Measurements from ENCODE around the gene MCHR1. TPM values are rescaled to one million over a fixed set of nuclear protein-coding genes. Genes with fewer than 3 reads are reported as not detected.

MCHR1 gene
- total RNA-seq, 2 donors from 2014 or later, result 0.53 TPM; not detected in 1

- 75 to 80% methylated on average over 11 to 14 of the region's 14 CpGs for WGBS, 2 experiments (ENCODE audit: insufficient coverage in 1 of 2, insufficient read length in 1 of 2)
- peak overlapping the region; percentile 42 for H3K4me3 Mint-ChIP-seq
Measured at GRCh38 chr22:40678493-40679248, 613 bp upstream of the MCHR1 start.

DNA sequence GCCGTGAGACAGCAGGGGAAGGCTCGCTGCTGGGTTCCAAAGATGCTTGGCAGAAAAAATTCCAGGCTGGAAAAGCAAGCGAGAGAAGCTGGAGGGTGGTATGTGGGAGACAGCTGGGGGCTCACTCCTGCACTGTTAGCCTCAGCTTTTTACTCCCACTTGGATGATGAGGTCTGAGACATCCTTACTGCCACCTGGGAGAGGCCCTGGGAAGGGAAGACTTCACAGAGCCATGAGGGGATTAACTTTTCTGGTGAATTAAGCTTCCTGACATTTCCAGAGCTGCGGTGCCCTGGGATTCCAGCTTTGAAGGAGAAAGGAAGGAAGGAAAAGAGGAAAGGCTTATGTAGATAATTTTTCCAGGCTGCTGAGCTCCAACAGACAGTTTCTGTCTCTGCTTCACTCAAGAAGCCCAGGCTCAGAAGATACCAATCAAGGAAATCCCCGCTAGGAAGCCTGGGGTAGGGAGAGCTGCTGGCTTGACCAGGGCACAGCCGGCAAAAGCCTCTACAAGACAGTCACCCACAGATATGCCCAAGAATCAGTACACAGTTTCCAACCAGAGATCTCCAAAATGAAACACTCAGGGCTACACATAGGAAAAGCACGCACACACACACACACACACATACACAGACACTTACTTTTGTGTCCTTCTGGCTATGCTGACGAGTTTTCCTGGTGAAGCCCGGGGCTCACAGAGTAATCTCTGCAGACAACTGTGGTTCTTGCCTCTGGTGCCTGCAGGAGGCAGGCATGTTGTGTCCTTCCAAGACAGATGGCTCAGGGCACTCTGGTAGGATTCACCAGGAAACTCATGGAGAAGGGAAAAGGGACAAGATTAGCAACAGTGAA is 907 bp downstream of the MCHR1 start:
- Mint-ChIP-seq H3K27ac (no peak overlapping the region), H3K9me3 (peaks cover 2% of the 10 kb centered on the region), H3K36me3 (ENCODE audit: low read depth) (no peaks in the 10 kb centered on the region), H3K4me3 (peak overlapping the region; percentile 42), H3K4me1 (peaks cover 42% of the 10 kb centered on the region), H3K27me3 (ENCODE audit: insufficient read depth) (peaks cover 9% of the 10 kb centered on the region)
- peak; percentile 59 for TF ChIP-seq CTCF (conservative IDR thresholded peaks at IDR 0.05)
- H3K9ac ChIP-seq (ENCODE audit: extremely low read depth, low read length, poor library complexity, severe bottlenecking), result no peak overlapping the region
- DNase-seq, result peak; percentile 72
- no peaks in the 10 kb centered on the region for H3K27me3 ChIP-seq (ENCODE audit: control insufficient read depth, insufficient read depth, low read length, poor library complexity, severe bottlenecking)
- H3K27ac ChIP-seq (ENCODE audit: low read depth, low read length), result no peak overlapping the region
- peak overlapping the region; percentile 34 for H3K4me3 ChIP-seq (ENCODE audit: low read length)
- no peaks in the 10 kb centered on the region for H3K36me3 ChIP-seq (ENCODE audit: control insufficient read depth, insufficient read depth, low read length)
- no peaks in the 10 kb centered on the region for H3K9me3 ChIP-seq (ENCODE audit: control insufficient read depth, low read length)
- WGBS, 2 experiments (ENCODE audit: insufficient coverage in 1 of 2, insufficient read length in 1 of 2), result 48 to 63% methylated on average over 7 to 9 of the region's 9 CpGs
- peaks cover 19% of the 10 kb centered on the region for H3K4me1 ChIP-seq (ENCODE audit: control insufficient read depth, insufficient read depth, low read length)

More at GRCh38 chr22:40678493-40679248, 613 bp upstream of the MCHR1 start:
- Mint-ChIP-seq H3K27me3 (ENCODE audit: insufficient read depth) (peaks cover 2% of the 10 kb centered on the region), H3K36me3 (ENCODE audit: low read depth) (no peaks in the 10 kb centered on the region), H3K9me3 (peaks cover 2% of the 10 kb centered on the region), H3K27ac (no peak overlapping the region), H3K4me1 (peaks cover 35% of the 10 kb centered on the region)
- Histone ChIP-seq H3K36me3 (ENCODE audit: control insufficient read depth, insufficient read depth, low read length) (no peaks in the 10 kb centered on the region), H3K9me3 (ENCODE audit: control insufficient read depth, low read length) (no peaks in the 10 kb centered on the region), H3K9ac (ENCODE audit: extremely low read depth, low read length, poor library complexity, severe bottlenecking) (no peak overlapping the region), H3K27me3 (ENCODE audit: control insufficient read depth, insufficient read depth, low read length, poor library complexity, severe bottlenecking) (no peaks in the 10 kb centered on the region), H3K27ac (ENCODE audit: low read depth, low read length) (no peak overlapping the region), H3K4me1 (ENCODE audit: control insufficient read depth, insufficient read depth, low read length) (peaks cover 19% of the 10 kb centered on the region), H3K4me3 (ENCODE audit: low read length) (no peak overlapping the region)
- no peak for TF ChIP-seq CTCF (conservative IDR thresholded peaks at IDR 0.05)
- no peak for DNase-seq

- H3K4me3 ChIP-seq (ENCODE audit: low read length), result no peak overlapping the region
- H3K27me3 Mint-ChIP-seq (ENCODE audit: insufficient read depth), result peaks cover 12% of the 10 kb centered on the region
- H3K36me3 Mint-ChIP-seq (ENCODE audit: low read depth), result no peaks in the 10 kb centered on the region
- H3K27ac ChIP-seq (ENCODE audit: low read depth, low read length), result no peak overlapping the region
- no peaks in the 10 kb centered on the region for H3K27me3 ChIP-seq (ENCODE audit: control insufficient read depth, insufficient read depth, low read length, poor library complexity, severe bottlenecking)
- peaks cover 19% of the 10 kb centered on the region for H3K4me1 ChIP-seq (ENCODE audit: control insufficient read depth, insufficient read depth, low read length)
- peaks cover 45% of the 10 kb centered on the region for H3K4me1 Mint-ChIP-seq
- 94 to 97% methylated on average over 14 to 15 of the region's 15 CpGs for WGBS, 2 experiments (ENCODE audit: insufficient coverage in 1 of 2, insufficient read length in 1 of 2)
- no peak for DNase-seq
- no peaks in the 10 kb centered on the region for H3K9me3 ChIP-seq (ENCODE audit: control insufficient read depth, low read length)
- H3K36me3 ChIP-seq (ENCODE audit: control insufficient read depth, insufficient read depth, low read length), result no peaks in the 10 kb centered on the region
- H3K27ac Mint-ChIP-seq, result no peak overlapping the region
- no peak for TF ChIP-seq CTCF (conservative IDR thresholded peaks at IDR 0.05)
- no peak overlapping the region for H3K9ac ChIP-seq (ENCODE audit: extremely low read depth, low read length, poor library complexity, severe bottlenecking)
- H3K9me3 Mint-ChIP-seq, result peaks cover 2% of the 10 kb centered on the region
- no peak overlapping the region for H3K4me3 Mint-ChIP-seq
Measured at GRCh38 chr22:40680819-40681183, 1.5 kb downstream of the MCHR1 start.

Data from endodermal cell (in vitro differentiated cells).